NCI-H2171 treated with DMSO at 0.1 percent for 48 hours (cell line): Measurements from ENCODE around the gene SH3BP1.
"Not testable (repeated sequence)": the region's sequence is repeated elsewhere in the genome, so short reads cannot be mapped to it uniquely, and the experiment has no call there.

Experiments used
- DNase-seq: peaks from one replicate; lab custom pipeline; 2025; lab: John Stamatoyannopoulos, UW

Gene SH3BP1

GRCh38 chr22:37634417-37634924, 5.0 kb upstream of the SH3BP1 start:
- peak; percentile 30 for DNase-seq

- no peak for DNase-seq
Measured at GRCh38 chr22:37635157-37635556, 4.3 kb upstream of the SH3BP1 start.

- no peak for DNase-seq
Measured at GRCh38 chr22:37636186-37636948, 3.1 kb upstream of the SH3BP1 start.

GRCh38 chr22:37636949-37637273, 2.6 kb upstream of the SH3BP1 start:
- no peak for DNase-seq

- no peak for DNase-seq
Measured at GRCh38 chr22:37638391-37639069, 939 bp upstream of the SH3BP1 start.

- DNase-seq = no peak
Measured at GRCh38 chr22:37639771-37640590, 512 bp downstream of the SH3BP1 start.

GRCh38 chr22:37640591-37641560, 1.4 kb downstream of the SH3BP1 start:
- peak; percentile 67 for DNase-seq

GRCh38 chr22:37641561-37641949, 2.1 kb downstream of the SH3BP1 start:
- DNase-seq = no peak

- peak; percentile 58 for DNase-seq
Measured at GRCh38 chr22:37643225-37643847, 3.9 kb downstream of the SH3BP1 start.

GRCh38 chr22:37647317-37647716, 7.8 kb downstream of the SH3BP1 start:
- DNase-seq = no peak

GRCh38 chr22:37647928-37648327, 8.5 kb downstream of the SH3BP1 start:
- DNase-seq = no peak

GRCh38 chr22:37650463-37651136, 11.1 kb downstream of the SH3BP1 start:
- no peak for DNase-seq

- no peak for DNase-seq
Measured at GRCh38 chr22:37654563-37655251, 15.2 kb downstream of the SH3BP1 start.

- DNase-seq = no peak
Measured at GRCh38 chr22:37655252-37655563, 15.7 kb downstream of the SH3BP1 start.

- DNase-seq = not testable (repeated sequence)
Measured at GRCh38 chr22:37656583-37656982, 17.1 kb downstream of the SH3BP1 start.

- DNase-seq = no peak
Measured at GRCh38 chr22:37657590-37658132, 18.2 kb downstream of the SH3BP1 start.

- peak; percentile 100 for DNase-seq
Measured at GRCh38 chr22:37658133-37659065, 18.9 kb downstream of the SH3BP1 start, which contains the start of gene PDXP. Gene PDXP (plus strand): TSS chr22:37658723. CDS start chr22:37658783, 60 bp downstream.
